Right lobe of liver (tissue), 6 donors: Measurements from ENCODE around the gene FAAP20. TPM values are rescaled to one million over a fixed set of nuclear protein-coding genes. Genes with fewer than 3 reads are reported as not detected.

Source experiments
- ATAC-seq, 4 donors: fragments of 200-7000 bp; cut with Tn5 transposase; one replicate each; pipeline ENCODE4 v1.9.1; 2020; ENCODE audit warnings: mild to moderate bottlenecking in 4 of 4, moderate library complexity in 4 of 4
- DNase-seq, 3 donors: peaks; one replicate each; pipeline ENCODE4 v3.0.0-alpha.2; 2020
- H3K27ac ChIP-seq, 3 donors: fragments of 200-600 bp; one replicate each; pipeline ENCODE4 v1.8.0; 2022
- H3K27me3 ChIP-seq, 2 donors: fragments of 200-600 bp; one replicate each; pipeline ENCODE4 v1.8.0; 2022
- H3K36me3 ChIP-seq, 4 donors: fragments of 200-600 bp; sonication (generic) in 1 of 4; one replicate each; pipeline versions ENCODE4 v1.5.1 to v1.8.0; 2017 to 2022; ENCODE audit warnings: control low read depth in 1 of 4
- H3K4me1 ChIP-seq, 4 donors: fragments of 200-600 bp; sonication (generic) in 1 of 4; one replicate each; pipeline versions ENCODE4 v1.5.1 to v1.8.0; 2017 to 2022; ENCODE audit warnings: control low read depth in 1 of 4
- H3K4me3 ChIP-seq, 3 donors: fragments of 200-600 bp; one replicate each; pipeline ENCODE4 v1.8.0; 2022
- H3K9me3 ChIP-seq, 4 donors: fragments of 200-600 bp; sonication (generic) in 1 of 4; one replicate each; pipeline versions ENCODE4 v1.5.1 to v1.8.0; 2017 to 2022; ENCODE audit warnings: control low read depth in 1 of 4
- CTCF ChIP-seq, 4 donors: fragments of 200-600 bp in 3 of 4; fragments of 450-650 bp in 1 of 4; IDR thresholded peaks; one replicate each; pipeline versions ENCODE4 v1.5.1 to v1.8.0; 2016 to 2022; ENCODE audit warnings: antibody characterized with exemption in 4 of 4, mild to moderate bottlenecking in 2 of 4
- POLR2A ChIP-seq: fragments of 450-650 bp; IDR thresholded peaks from one replicate; pipeline ENCODE4 v1.6.1; 2017; ENCODE audit warnings: antibody characterized with exemption, mild to moderate bottlenecking
- WGBS: methylation state at CpG from one replicate; pipeline ENCODE4 v1.1.6; 2018; ENCODE audit warnings: low coverage, low lambda C conversion rate; ENCODE audit not compliant: insufficient coverage; ENCODE audit errors: missing lambda C conversion rate; 5-methylcytosine and 5-hydroxymethylcytosine counted together
- intact Hi-C, 2 donors: fragments of 100-400 bp; cut with DNase I; formaldehyde crosslinking; loops; one replicate each; pipeline versions ENCODE4 v1.11.2 to v1.14.1; 2022
- total RNA-seq, 6 experiments: library from RNA; depleted of rRNA in 2 of 6; stranded (reverse); fragments of >200 nt in 2 of 6; fragmentation: NEBNext Ultra II Directional in 3 of 6; extraction: Animal tissue kit (Norgen Biotek cat#: 25700) in 3 of 6; gene quantifications; one replicate each; pipeline versions ENCODE4 v1.1.0 to v1.2.4, GENCODE V29; 2016 to 2023
- donor health status: DM: no; HTN: yes; CAD: no.
- donor health status: DM: no; HTN: no; CAD: no.
- donor health status: DM: no; HTN: no; CAD: no.
- donor health status: DM: no; HTN: yes; CAD: no.
- donor health status: DM: no; HTN: yes; CAD: no.

FAAP20 gene
- total RNA-seq, 6 experiments from 2014 or later = 18.9 to 26.0 (median 24.4) TPM

- Histone ChIP-seq H3K27ac (no peak overlapping the region), H3K4me1 (peaks cover 0 to 15% (median 5%) of the 10 kb centered on the region in 4 donors), H3K9me3 (no peaks in the 10 kb centered on the region), H3K4me3 (no peak overlapping the region), H3K27me3 (no peaks in the 10 kb centered on the region), H3K36me3 (no peaks in the 10 kb centered on the region)
- intact Hi-C loops = no loop called here
- DNase-seq (no peak), ATAC-seq (no peak)
- TF ChIP-seq POLR2A (no peak), CTCF (IDR thresholded peaks at IDR 0.05) (no peak)
- 100% methylated on average over 6 of the region's 38 CpGs for WGBS
These were observed 8.4 kb downstream of the FAAP20 start for GRCh38 chr1:2185880-2186855.

GRCh38 chr1:2184934-2185333 lies 9.6 kb downstream of the FAAP20 start:
- WGBS = 100% methylated on average over 3 of the region's 33 CpGs
- Histone ChIP-seq H3K9me3 (no peaks in the 10 kb centered on the region), H3K36me3 (no peaks in the 10 kb centered on the region), H3K4me1 (peaks cover 0 to 3% (median 0%) of the 10 kb centered on the region in 4 donors), H3K27me3 (no peaks in the 10 kb centered on the region), H3K4me3 (no peak overlapping the region), H3K27ac (no peak overlapping the region)
- DNase-seq (no peak), ATAC-seq (no peak)
- no peak for TF ChIP-seq CTCF (IDR thresholded peaks at IDR 0.05)
- no peak for TF ChIP-seq POLR2A
- intact Hi-C loops = no loop called here

GRCh38 chr1:2184531-2184930 lies 10.0 kb downstream of the FAAP20 start:
- H3K27ac ChIP-seq = no peak overlapping the region
- no peak overlapping the region for H3K4me3 ChIP-seq
- H3K4me1 ChIP-seq = no peaks in the 10 kb centered on the region
- DNase-seq (no peak), ATAC-seq (no peak)
- no peaks in the 10 kb centered on the region for H3K27me3 ChIP-seq
- WGBS = 92% methylated on average over 2 of the region's 18 CpGs
- no peaks in the 10 kb centered on the region for H3K9me3 ChIP-seq
- intact Hi-C loops = no loop called here
- TF ChIP-seq POLR2A (no peak), CTCF (IDR thresholded peaks at IDR 0.05) (no peak)
- no peaks in the 10 kb centered on the region for H3K36me3 ChIP-seq

- WGBS = 100% methylated on average over 3 of the region's 15 CpGs
- no peak for TF ChIP-seq POLR2A
- no peak for TF ChIP-seq CTCF (IDR thresholded peaks at IDR 0.05)
- no peaks in the 10 kb centered on the region for H3K36me3 ChIP-seq
- no peaks in the 10 kb centered on the region for H3K27me3 ChIP-seq
- H3K27ac ChIP-seq = no peak overlapping the region
- H3K9me3 ChIP-seq = no peaks in the 10 kb centered on the region
- DNase-seq (no peak), ATAC-seq (no peak)
- H3K4me1 ChIP-seq = no peaks in the 10 kb centered on the region
- H3K4me3 ChIP-seq = no peak overlapping the region
- intact Hi-C loops = no loop called here
These were observed 10.6 kb downstream of the FAAP20 start for GRCh38 chr1:2183937-2184334.
